ENCODE data around the gene SCN9A. TPM values are rescaled to one million over a fixed set of nuclear protein-coding genes. Genes with fewer than 3 reads are reported as not detected.
"Not testable (repeated sequence)": the region's sequence is repeated elsewhere in the genome, so short reads cannot be mapped to it uniquely, and the experiment has no call there.

Gene SCN9A
- total and polyA plus RNA-seq, 12 donors = 0.10 to 2.9 (median 0.79) TPM

DNA sequence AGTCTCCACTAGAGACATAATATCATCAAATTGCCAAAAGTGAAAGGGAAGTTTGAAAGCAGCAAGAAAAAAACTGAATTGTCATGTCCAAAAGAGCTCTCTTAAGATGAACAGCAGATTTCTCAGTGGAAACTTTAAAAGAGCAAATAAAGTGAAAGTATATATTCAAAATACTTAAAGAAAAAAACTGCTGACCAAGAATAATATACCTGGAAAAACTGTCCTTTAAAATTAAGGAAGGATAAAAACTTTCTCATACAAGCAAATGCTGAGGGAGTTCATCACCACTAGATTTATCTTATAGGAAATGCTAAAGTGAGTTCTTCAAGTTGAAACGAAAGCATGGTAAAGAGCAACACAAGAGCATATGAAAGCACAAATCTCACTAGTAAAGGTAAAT is 164.7 kb downstream of the SCN9A start:
- ATAC-seq (no peak), DNase-seq (no peak)
- 87 to 94% methylated on average over 1 of the region's 1 CpG for WGBS, 2 donors
- TF ChIP-seq, protein P1, sequence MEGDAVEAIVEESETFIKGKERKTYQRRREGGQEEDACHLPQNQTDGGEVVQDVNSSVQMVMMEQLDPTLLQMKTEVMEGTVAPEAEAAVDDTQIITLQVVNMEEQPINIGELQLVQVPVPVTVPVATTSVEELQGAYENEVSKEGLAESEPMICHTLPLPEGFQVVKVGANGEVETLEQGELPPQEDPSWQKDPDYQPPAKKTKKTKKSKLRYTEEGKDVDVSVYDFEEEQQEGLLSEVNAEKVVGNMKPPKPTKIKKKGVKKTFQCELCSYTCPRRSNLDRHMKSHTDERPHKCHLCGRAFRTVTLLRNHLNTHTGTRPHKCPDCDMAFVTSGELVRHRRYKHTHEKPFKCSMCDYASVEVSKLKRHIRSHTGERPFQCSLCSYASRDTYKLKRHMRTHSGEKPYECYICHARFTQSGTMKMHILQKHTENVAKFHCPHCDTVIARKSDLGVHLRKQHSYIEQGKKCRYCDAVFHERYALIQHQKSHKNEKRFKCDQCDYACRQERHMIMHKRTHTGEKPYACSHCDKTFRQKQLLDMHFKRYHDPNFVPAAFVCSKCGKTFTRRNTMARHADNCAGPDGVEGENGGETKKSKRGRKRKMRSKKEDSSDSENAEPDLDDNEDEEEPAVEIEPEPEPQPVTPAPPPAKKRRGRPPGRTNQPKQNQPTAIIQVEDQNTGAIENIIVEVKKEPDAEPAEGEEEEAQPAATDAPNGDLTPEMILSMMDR (IDR thresholded peaks at IDR 0.05) = no peak
- intact Hi-C loops (cut with DNase I) = no loop called here
- Histone ChIP-seq H3K4me3 (no peak overlapping the region), H3K36me3 (no peaks in the 10 kb centered on the region), H3K27ac (no peak overlapping the region), H3K9me3 (peaks cover 0 to 68% (median 10%) of the 10 kb centered on the region in 11 donors), H3K4me1 (no peaks in the 10 kb centered on the region), H3K27me3 (no peaks in the 10 kb centered on the region)

- H3K27me3 ChIP-seq; intact Hi-C loops (cut with DNase I); H3K4me3 ChIP-seq; DNase-seq; H3K36me3 ChIP-seq; H3K4me1 ChIP-seq; H3K27ac ChIP-seq; ATAC-seq: not testable (repeated sequence)
- WGBS, 2 donors = 89 to 93% methylated on average over 4 of the region's 4 CpGs
- peaks cover 0 to 68% (median 9%) of the 10 kb centered on the region in 11 donors for H3K9me3 ChIP-seq
Observed at GRCh38 chr2:166209944-166210343, 165.8 kb downstream of the SCN9A start.

DNA sequence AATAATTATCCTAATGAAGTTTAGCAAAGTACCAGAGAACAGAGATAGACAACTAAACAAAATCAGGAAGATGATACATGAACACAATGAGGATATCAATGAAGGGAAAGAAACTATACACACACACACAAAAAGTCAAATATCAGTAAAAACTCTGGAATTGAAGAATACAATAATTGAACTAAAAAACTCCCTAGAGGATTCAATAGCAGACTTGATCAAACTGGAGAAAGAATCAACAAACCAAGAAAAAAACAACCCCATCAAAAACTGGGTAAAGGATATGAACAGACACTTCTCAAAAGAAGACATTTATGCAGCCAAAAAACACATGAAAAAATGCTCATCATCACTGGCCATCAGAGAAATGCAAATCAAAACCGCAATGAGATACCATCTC is 166.4 kb downstream of the SCN9A start:
- H3K9me3 ChIP-seq = peaks cover 0 to 70% (median 9%) of the 10 kb centered on the region in 11 donors
- H3K4me3 ChIP-seq; H3K27ac ChIP-seq; DNase-seq; ATAC-seq; H3K36me3 ChIP-seq; H3K4me1 ChIP-seq; H3K27me3 ChIP-seq; intact Hi-C loops (cut with DNase I): not testable (repeated sequence)
- WGBS, 2 donors = no CpG with 5 or more reads among the region's 1 CpG

DNA sequence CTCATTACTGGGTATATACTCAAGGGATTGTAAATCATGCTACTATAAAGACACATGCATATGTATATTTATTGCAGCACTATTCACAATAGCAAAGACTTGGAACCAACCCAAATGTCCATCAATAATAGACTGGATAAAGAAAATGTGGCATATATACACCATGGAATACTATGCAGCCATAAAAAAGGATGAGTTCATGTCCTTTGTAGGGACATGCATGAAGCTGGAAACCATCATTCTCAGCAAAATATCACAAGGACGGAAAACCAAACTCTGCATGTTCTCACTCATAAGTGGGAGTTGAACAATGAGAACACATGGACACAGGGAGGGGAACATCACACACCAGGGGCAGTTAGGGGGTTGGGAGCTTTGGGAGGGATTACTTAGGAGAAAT is 169.6 kb downstream of the SCN9A start:
- H3K4me3 ChIP-seq; H3K4me1 ChIP-seq; ATAC-seq; DNase-seq; H3K27ac ChIP-seq; H3K27me3 ChIP-seq; H3K36me3 ChIP-seq; intact Hi-C loops (cut with DNase I): not testable (repeated sequence)
- H3K9me3 ChIP-seq = peaks cover 0 to 83% (median 9%) of the 10 kb centered on the region in 11 donors
- WGBS, 2 donors = 92 to 95% methylated on average over 1 of the region's 1 CpG

DNA sequence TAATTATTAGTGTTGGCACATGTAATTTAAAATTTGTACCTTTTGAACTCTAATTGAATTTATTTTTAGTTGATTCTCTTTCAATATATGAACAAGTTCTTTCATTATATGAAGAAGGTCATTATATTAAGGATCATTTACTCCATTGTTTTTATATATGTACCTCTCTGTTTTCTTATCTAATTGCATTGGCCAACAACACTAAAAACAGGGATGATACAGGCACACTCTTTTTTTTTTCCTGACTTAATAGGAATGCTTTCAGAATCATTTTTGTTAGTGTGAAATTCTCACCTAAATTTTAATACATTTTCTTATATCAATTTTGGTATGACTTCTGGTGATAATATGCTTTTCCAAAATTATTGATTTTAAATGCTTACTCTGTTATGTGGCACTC is 173.0 kb downstream of the SCN9A start:
- no peaks in the 10 kb centered on the region for H3K27me3 ChIP-seq
- DNase-seq = no peak
- TF ChIP-seq, protein P1 (IDR thresholded peaks at IDR 0.05) = no peak

DNA sequence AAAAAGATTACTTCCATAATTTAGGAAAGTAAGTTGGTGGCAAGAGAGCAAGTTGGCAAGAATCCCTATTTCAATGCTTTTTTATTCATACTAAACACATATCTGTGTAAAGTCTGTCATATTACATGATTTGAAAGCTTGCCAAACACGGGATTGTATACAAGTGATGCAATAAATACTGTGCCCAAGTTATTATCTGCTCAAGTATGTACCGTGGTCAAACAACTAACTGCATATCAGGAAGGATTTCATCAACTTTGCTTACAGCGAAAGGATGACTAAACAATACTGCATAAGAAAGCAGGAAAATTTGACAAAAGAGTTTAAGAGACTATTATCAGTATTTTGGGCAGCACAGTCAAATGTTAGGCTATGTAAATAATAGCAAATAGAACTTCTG is 178.3 kb downstream of the SCN9A start:
- TF ChIP-seq, protein P1 (IDR thresholded peaks at IDR 0.05) = no peak
- Histone ChIP-seq H3K4me3 (no peak overlapping the region), H3K27ac (no peak overlapping the region), H3K4me1 (no peaks in the 10 kb centered on the region), H3K9me3 (peaks cover 0 to 9% (median 0%) of the 10 kb centered on the region in 11 donors), H3K27me3 (no peaks in the 10 kb centered on the region), H3K36me3 (no peaks in the 10 kb centered on the region)
- no peak for DNase-seq
- 65 to 71% methylated on average over 3 of the region's 3 CpGs for WGBS, 2 donors
- ATAC-seq = no peak
- intact Hi-C loops (cut with DNase I) = no loop called here

More for the DNA sequence above, 173.0 kb downstream of the SCN9A start:
- ATAC-seq = no peak
- Histone ChIP-seq H3K9me3 (peaks cover 0 to 56% (median 0%) of the 10 kb centered on the region in 11 donors), H3K27ac (no peak overlapping the region), H3K4me1 (no peaks in the 10 kb centered on the region), H3K36me3 (no peaks in the 10 kb centered on the region), H3K4me3 (no peak overlapping the region)
- intact Hi-C loops (cut with DNase I) = no loop called here
